ENCODE results near the gene ZNF594. TPM values are rescaled to one million over a fixed set of nuclear protein-coding genes. Genes with fewer than 3 reads are reported as not detected.
"Not testable (repeated sequence)": the region's sequence is repeated elsewhere in the genome, so short reads cannot be mapped to it uniquely, and the experiment has no call there.

The ZNF594 gene
- total and polyA plus RNA-seq, 10 of the 15 experiments (the other 5 are each of a cell fraction or from before 2014, with no cell fraction given): 0.98 to 14.3 (median 11.1) TPM

- 20% methylated on average over 14 of the region's 14 CpGs for WGBS (ENCODE audit: insufficient coverage, insufficient replicate concordance, low lambda C conversion rate, missing lambda C conversion rate)
- H2AFZ ChIP-seq (ENCODE audit: control insufficient read depth, low read depth, low read length); SMC1A ChIA-PET (ENCODE audit: uncharacterized antibody, unreplicated experiment); H3K27me3 ChIP-seq (replicated peaks in 1 of 2; ENCODE audit: control insufficient read depth in 2 of 2, insufficient read depth in 2 of 2, low read length in 1 of 2); in situ Hi-C loops (cut with MboI); H3K9me3 ChIP-seq (replicated peaks; ENCODE audit: control insufficient read depth, insufficient read depth, low read length); H3K36me3 ChIP-seq (ENCODE audit: control insufficient read depth in 2 of 2, insufficient read depth in 2 of 2, low read length in 1 of 2); H4K20me1 ChIP-seq (ENCODE audit: control insufficient read depth, insufficient read depth); ATAC-seq; BruUV-seq (replicated peaks); DNase-seq (ENCODE audit: low read depth, low spot score); CTCF ChIA-PET; H3K27ac ChIP-seq (ENCODE audit: control insufficient read depth, insufficient read depth); H3K9ac ChIP-seq (ENCODE audit: control insufficient read depth, insufficient read depth, low read length); RAD21 ChIA-PET (ENCODE audit: unreplicated experiment); FAIRE-seq; POLR2A ChIA-PET; H3K79me2 ChIP-seq (ENCODE audit: control insufficient read depth, insufficient read depth, low read length); H3K4me1 ChIP-seq (ENCODE audit: control insufficient read depth, insufficient read depth, low read length); H3K4me2 ChIP-seq (ENCODE audit: control insufficient read depth, insufficient read depth); intact Hi-C loops (cut with micrococcal nuclease; ENCODE audit: unreplicated experiment); H3K4me3 ChIP-seq: not testable (repeated sequence)
Measured at GRCh38 chr17:5136580-5137412, 54.9 kb downstream of the ZNF594 start.

DNA sequence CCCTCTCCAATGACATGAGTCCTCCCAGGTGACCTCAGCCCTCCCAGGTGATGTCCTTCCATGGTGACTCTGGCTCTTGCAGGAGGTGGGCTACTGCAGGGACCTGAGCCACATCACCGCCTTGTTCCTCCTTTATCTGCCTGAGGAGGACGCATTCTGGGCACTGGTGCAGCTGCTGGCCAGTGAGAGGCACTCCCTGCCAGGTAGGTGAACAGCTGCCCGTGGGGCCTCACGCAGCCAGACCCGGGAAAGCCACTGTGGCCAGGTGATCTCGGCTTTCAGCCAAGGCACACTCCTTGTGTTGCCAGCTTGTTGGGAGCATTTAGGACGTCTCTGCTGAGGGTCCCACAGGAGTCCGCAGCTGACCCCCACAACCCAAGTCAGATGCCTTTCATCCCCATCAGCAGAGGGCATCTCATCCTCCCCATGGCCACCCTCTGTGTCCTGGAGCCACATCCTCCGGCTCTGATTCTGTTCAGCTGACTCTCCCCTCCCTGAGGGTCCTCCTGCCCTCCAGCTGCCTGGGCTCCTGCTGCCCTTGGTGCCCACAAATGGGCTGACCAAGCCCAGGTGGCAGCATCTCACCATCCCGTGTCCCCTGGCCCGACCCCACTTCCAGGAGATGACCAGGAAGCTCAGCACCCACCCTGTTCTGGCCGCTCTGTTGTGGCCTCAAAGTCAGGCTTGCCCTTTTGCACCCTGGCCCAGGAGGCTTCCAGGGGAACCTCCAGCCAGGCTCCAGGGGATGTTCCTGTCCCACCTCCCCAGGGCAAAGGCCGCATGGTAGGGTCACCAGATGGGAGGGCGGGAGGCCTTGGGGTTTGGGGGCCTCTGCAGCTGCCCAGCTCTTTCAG is 55.7 kb downstream of the ZNF594 start:
- no peak overlapping the region for H3K27ac ChIP-seq (ENCODE audit: control insufficient read depth, insufficient read depth)
- no peak overlapping the region for H3K4me3 ChIP-seq
- CTCF ChIA-PET: no interaction called here
- WGBS (ENCODE audit: insufficient coverage, insufficient replicate concordance, low lambda C conversion rate, missing lambda C conversion rate): 33% methylated on average over 14 of the region's 14 CpGs
- no peak overlapping the region for H3K4me2 ChIP-seq (ENCODE audit: control insufficient read depth, insufficient read depth)
- no peaks in the 10 kb centered on the region for H3K9me3 ChIP-seq (replicated peaks; ENCODE audit: control insufficient read depth, insufficient read depth, low read length)
- intact Hi-C loops (cut with micrococcal nuclease; ENCODE audit: unreplicated experiment) (no loop called here), in situ Hi-C loops (cut with MboI) (no loop called here)
- H3K9ac ChIP-seq (ENCODE audit: control insufficient read depth, insufficient read depth, low read length): no peak overlapping the region
- H2AFZ ChIP-seq (ENCODE audit: control insufficient read depth, low read depth, low read length): no peak overlapping the region
- no peaks in the 10 kb centered on the region for H3K27me3 ChIP-seq (replicated peaks in 1 of 2; ENCODE audit: control insufficient read depth in 2 of 2, insufficient read depth in 2 of 2, low read length in 1 of 2)
- no peak for ATAC-seq
- no peaks in the 10 kb centered on the region for H3K36me3 ChIP-seq (ENCODE audit: control insufficient read depth in 2 of 2, insufficient read depth in 2 of 2, low read length in 1 of 2)
- no peaks in the 10 kb centered on the region for H3K4me1 ChIP-seq (ENCODE audit: control insufficient read depth, insufficient read depth, low read length)
- SMC1A ChIA-PET (ENCODE audit: uncharacterized antibody, unreplicated experiment): no interaction called here
- no peak for DNase-seq (ENCODE audit: low read depth, low spot score)
- RAD21 ChIA-PET (ENCODE audit: unreplicated experiment): no interaction called here
- H4K20me1 ChIP-seq (ENCODE audit: control insufficient read depth, insufficient read depth): no peaks in the 10 kb centered on the region
- no peak for FAIRE-seq
- H3K79me2 ChIP-seq (ENCODE audit: control insufficient read depth, insufficient read depth, low read length): no peaks in the 10 kb centered on the region
- TF ChIP-seq MXI1 (IDR thresholded peaks at IDR 0.05; ENCODE audit: low read depth, low read length): no peak
- no peak for TF ChIP-seq CEBPZ (IDR thresholded peaks at IDR 0.05; ENCODE audit: low read depth, low read length)
- no peak for TF ChIP-seq CHD1 (IDR thresholded peaks at IDR 0.05; ENCODE audit: low read depth, low read length)
- TF ChIP-seq, protein P1, sequence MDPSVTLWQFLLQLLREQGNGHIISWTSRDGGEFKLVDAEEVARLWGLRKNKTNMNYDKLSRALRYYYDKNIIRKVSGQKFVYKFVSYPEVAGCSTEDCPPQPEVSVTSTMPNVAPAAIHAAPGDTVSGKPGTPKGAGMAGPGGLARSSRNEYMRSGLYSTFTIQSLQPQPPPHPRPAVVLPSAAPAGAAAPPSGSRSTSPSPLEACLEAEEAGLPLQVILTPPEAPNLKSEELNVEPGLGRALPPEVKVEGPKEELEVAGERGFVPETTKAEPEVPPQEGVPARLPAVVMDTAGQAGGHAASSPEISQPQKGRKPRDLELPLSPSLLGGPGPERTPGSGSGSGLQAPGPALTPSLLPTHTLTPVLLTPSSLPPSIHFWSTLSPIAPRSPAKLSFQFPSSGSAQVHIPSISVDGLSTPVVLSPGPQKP (IDR thresholded peaks at IDR 0.05; ENCODE audit: low read depth, low read length): no peak
- BruUV-seq (replicated peaks): no TSS peak
- POLR2A ChIA-PET: no interaction called here

Measured in GM12878 (cell line).